MCF 10A (cell line): ENCODE results near the gene ERAS. TPM values are rescaled to one million over a fixed set of nuclear protein-coding genes. Genes with fewer than 3 reads are reported as not detected.

Experiments
- BruUV-seq: library from RNA; stranded (reverse); fragments of 400-500 nt; replicated peaks from 2 replicates; lab custom pipeline; 2021; lab: Mats Ljungman, UMichigan
- CTCF ChIA-PET: fragments of 300-600 bp; sonication (Branson Sonifier 250); formaldehyde crosslinking; extraction: SDS; loops from one replicate; lab custom pipeline; 2021; ENCODE audit warnings: antibody characterized with exemption, inconsistent platforms; lab: Yijun Ruan, JAX
- POLR2A ChIA-PET: fragments of 300-600, 350-650 bp; sonication (Branson Sonifier 250); formaldehyde crosslinking; extraction: SDS; loops from one replicate; lab custom pipeline; 2020; ENCODE audit warnings: antibody characterized with exemption, inconsistent platforms; lab: Yijun Ruan, JAX
- DNase-seq: peaks from one replicate; pipeline ENCODE4 v3.0.0-alpha.2; 2018; ENCODE audit not compliant: unreplicated experiment
- H3K27ac Mint-ChIP-seq: one replicate; pipeline ENCODE4 v1.8.0; 2022; ENCODE audit warnings: mild to moderate bottlenecking, low read depth, mixed read lengths; ENCODE audit not compliant: unreplicated experiment
- H3K27me3 Mint-ChIP-seq: one replicate; pipeline ENCODE4 v1.8.0; 2022; ENCODE audit warnings: mixed read lengths; ENCODE audit not compliant: insufficient read depth, unreplicated experiment
- H3K36me3 Mint-ChIP-seq: one replicate; pipeline ENCODE4 v1.8.0; 2022; ENCODE audit warnings: mild to moderate bottlenecking, moderate library complexity, mixed read lengths; ENCODE audit not compliant: insufficient read depth, unreplicated experiment
- H3K4me1 Mint-ChIP-seq: one replicate; pipeline ENCODE4 v1.8.0; 2022; ENCODE audit warnings: mixed read lengths; ENCODE audit not compliant: insufficient read depth, unreplicated experiment
- H3K4me3 Mint-ChIP-seq: one replicate; pipeline ENCODE4 v1.8.0; 2022; ENCODE audit warnings: mild to moderate bottlenecking, moderate library complexity, mixed read lengths; ENCODE audit not compliant: unreplicated experiment
- H3K9me3 Mint-ChIP-seq: one replicate; pipeline ENCODE4 v1.8.0; 2022; ENCODE audit warnings: mixed read lengths; ENCODE audit not compliant: unreplicated experiment
- CTCF ChIP-seq: fragments of 200-600 bp; IDR thresholded peaks from one replicate; pipeline ENCODE4 v1.8.0; 2022; ENCODE audit warnings: antibody characterized with exemption, mild to moderate bottlenecking; ENCODE audit not compliant: unreplicated experiment
- intact Hi-C: fragments of 100-400 bp; cut with micrococcal nuclease; formaldehyde crosslinking; loops from 2 replicates; pipeline ENCODE4 v1.14.1; 2022
- total RNA-seq: library from RNA; stranded (reverse); gene quantifications from 2 replicates; pipeline ENCODE4 v1.2.3, GENCODE V29; 2022

ERAS gene
- total RNA-seq, 1 experiment from 2014 or later, result not detected

DNA sequence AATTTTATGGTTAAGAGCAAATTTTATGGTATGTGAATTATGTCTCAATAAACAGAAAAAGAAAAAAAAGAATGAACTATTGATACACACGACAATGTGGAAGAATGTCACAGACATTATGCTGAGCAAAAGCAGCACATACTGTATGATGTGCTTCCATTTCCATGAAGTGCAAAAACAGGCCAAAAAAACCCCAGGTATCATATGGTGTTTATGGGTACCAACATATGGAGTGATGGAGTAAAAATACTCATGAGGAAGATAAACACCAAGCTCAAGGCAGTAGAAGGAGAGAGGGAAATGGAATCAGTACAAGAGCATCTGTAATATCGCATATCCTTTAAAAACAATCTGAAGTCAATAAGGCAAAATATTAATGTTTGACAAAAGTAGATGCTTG, 44.1 kb upstream of the ERAS start:
- no peaks in the 10 kb centered on the region for H3K4me1 Mint-ChIP-seq
- POLR2A ChIA-PET, result no interaction called here
- intact Hi-C loops, result no loop called here

DNA sequence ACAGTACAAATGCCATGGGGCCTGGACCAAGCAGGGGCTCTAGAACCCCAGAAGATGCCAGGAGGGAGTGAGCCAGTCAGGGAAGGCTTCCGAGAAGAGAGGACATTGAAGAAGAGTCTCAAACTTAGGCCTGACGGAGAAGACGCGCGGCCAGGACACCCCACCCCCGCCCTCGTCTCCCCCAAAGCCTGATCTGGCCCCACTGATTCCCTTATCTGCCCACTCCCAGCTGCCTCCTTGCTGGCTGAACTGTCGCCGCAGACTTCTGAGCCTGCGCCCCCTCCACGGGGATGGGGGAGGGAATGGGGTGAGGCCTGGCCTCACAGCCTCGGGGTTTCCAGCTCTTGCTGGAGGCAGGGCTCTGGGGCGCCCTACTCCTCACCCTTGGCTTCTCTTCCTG, 43.5 kb upstream of the ERAS start:
- intact Hi-C loops, result no loop called here
- Mint-ChIP-seq H3K27ac (no peak overlapping the region), H3K4me3 (no peak overlapping the region), H3K9me3 (peaks cover under 1% of the 10 kb centered on the region), H3K27me3 (peaks cover 16% of the 10 kb centered on the region), H3K4me1 (no peaks in the 10 kb centered on the region), H3K36me3 (no peaks in the 10 kb centered on the region)
- TF ChIP-seq CTCF, result no peak
- ChIA-PET CTCF (interaction anchor here (0.6 kb wide), 1 partner anchor 1012 kb away, joined by 6 read pairs; no protein-coding TSS in a partner anchor), POLR2A (no interaction called here)
- BruUV-seq, result no TSS peak
- DNase-seq, result no peak

More for the DNA sequence above, 44.1 kb upstream of the ERAS start:
- Mint-ChIP-seq H3K4me3 (no peak overlapping the region), H3K27ac (no peak overlapping the region), H3K27me3 (peaks cover 16% of the 10 kb centered on the region), H3K36me3 (no peaks in the 10 kb centered on the region), H3K9me3 (peaks cover 6% of the 10 kb centered on the region)
- no TSS peak for BruUV-seq
- no peak for DNase-seq
- CTCF ChIA-PET, result interaction anchor here (0.7 kb wide), 1 partner anchor 51 kb away, joined by 3 read pairs; no protein-coding TSS in a partner anchor
- no peak for TF ChIP-seq CTCF

- BruUV-seq, result no TSS peak
- CTCF ChIA-PET, result no interaction called here
Observed at GRCh38 chrX:48784726-48785125, 41.6 kb upstream of the ERAS start.

GRCh38 chrX:48785186-48785539, 41.1 kb upstream of the ERAS start:
- DNase-seq, result no peak
- no peaks in the 10 kb centered on the region for H3K36me3 Mint-ChIP-seq
- peaks cover 14% of the 10 kb centered on the region for H3K9me3 Mint-ChIP-seq
- intact Hi-C loops, result no loop called here
- CTCF ChIA-PET, result no interaction called here
- H3K27ac Mint-ChIP-seq, result no peak overlapping the region
- no peak for TF ChIP-seq CTCF
- H3K27me3 Mint-ChIP-seq, result peaks cover 36% of the 10 kb centered on the region
- H3K4me1 Mint-ChIP-seq, result no peaks in the 10 kb centered on the region
- POLR2A ChIA-PET, result no interaction called here
- no peak overlapping the region for H3K4me3 Mint-ChIP-seq
- no TSS peak for BruUV-seq

More at GRCh38 chrX:48784726-48785125, 41.6 kb upstream of the ERAS start:
- Mint-ChIP-seq H3K27ac (no peak overlapping the region), H3K27me3 (peaks cover 32% of the 10 kb centered on the region), H3K36me3 (no peaks in the 10 kb centered on the region), H3K9me3 (peaks cover 14% of the 10 kb centered on the region), H3K4me3 (no peak overlapping the region), H3K4me1 (no peaks in the 10 kb centered on the region)
- no peak for DNase-seq
- intact Hi-C loops, result no loop called here
- POLR2A ChIA-PET, result no interaction called here
- no peak for TF ChIP-seq CTCF
